OCI-LY7 (cell line): ENCODE measurements around the gene NOTCH3.

ENCODE experiments used
- CTCF ChIP-seq: fragments of 200-600 bp; sonication (generic); conservative IDR thresholded peaks from 2 replicates; pipeline ENCODE4 v1.5.1; 2014; ENCODE audit warnings: mild to moderate bottlenecking, antibody characterized with exemption, low read length, moderate library complexity, mixed read lengths
- EZH2phosphoT487 ChIP-seq: fragments of 200-600 bp; sonication (generic); IDR thresholded peaks from 2 replicates; pipeline ENCODE4 v1.6.1; 2018; ENCODE audit warnings: low read depth, borderline replicate concordance, mild to moderate bottlenecking, mixed run types, antibody characterized with exemption, low read length, moderate library complexity, mixed read lengths

- no peak for TF ChIP-seq CTCF
- no peak for TF ChIP-seq EZH2phosphoT487
These were observed at the start of gene NOTCH3 for GRCh38 chr19:15200553-15201364.
